MCF 10A (cell line): ENCODE results near the gene DSCAML1. TPM values are rescaled to one million over a fixed set of nuclear protein-coding genes. Genes with fewer than 3 reads are reported as not detected.

Experiments
- BruUV-seq: library from RNA; stranded (reverse); fragments of 400-500 nt; replicated peaks from 2 replicates; lab custom pipeline; 2021; lab: Mats Ljungman, UMichigan
- CTCF ChIA-PET: fragments of 300-600 bp; sonication (Branson Sonifier 250); formaldehyde crosslinking; extraction: SDS; loops from one replicate; lab custom pipeline; 2021; ENCODE audit warnings: antibody characterized with exemption, inconsistent platforms; lab: Yijun Ruan, JAX
- POLR2A ChIA-PET: fragments of 300-600, 350-650 bp; sonication (Branson Sonifier 250); formaldehyde crosslinking; extraction: SDS; loops from one replicate; lab custom pipeline; 2020; ENCODE audit warnings: antibody characterized with exemption, inconsistent platforms; lab: Yijun Ruan, JAX
- DNase-seq: peaks from one replicate; pipeline ENCODE4 v3.0.0-alpha.2; 2018; ENCODE audit not compliant: unreplicated experiment
- H3K27ac Mint-ChIP-seq: one replicate; pipeline ENCODE4 v1.8.0; 2022; ENCODE audit warnings: mild to moderate bottlenecking, low read depth, mixed read lengths; ENCODE audit not compliant: unreplicated experiment
- H3K27me3 Mint-ChIP-seq: one replicate; pipeline ENCODE4 v1.8.0; 2022; ENCODE audit warnings: mixed read lengths; ENCODE audit not compliant: insufficient read depth, unreplicated experiment
- H3K36me3 Mint-ChIP-seq: one replicate; pipeline ENCODE4 v1.8.0; 2022; ENCODE audit warnings: mild to moderate bottlenecking, moderate library complexity, mixed read lengths; ENCODE audit not compliant: insufficient read depth, unreplicated experiment
- H3K4me1 Mint-ChIP-seq: one replicate; pipeline ENCODE4 v1.8.0; 2022; ENCODE audit warnings: mixed read lengths; ENCODE audit not compliant: insufficient read depth, unreplicated experiment
- H3K4me3 Mint-ChIP-seq: one replicate; pipeline ENCODE4 v1.8.0; 2022; ENCODE audit warnings: mild to moderate bottlenecking, moderate library complexity, mixed read lengths; ENCODE audit not compliant: unreplicated experiment
- H3K9me3 Mint-ChIP-seq: one replicate; pipeline ENCODE4 v1.8.0; 2022; ENCODE audit warnings: mixed read lengths; ENCODE audit not compliant: unreplicated experiment
- CTCF ChIP-seq: fragments of 200-600 bp; IDR thresholded peaks from one replicate; pipeline ENCODE4 v1.8.0; 2022; ENCODE audit warnings: antibody characterized with exemption, mild to moderate bottlenecking; ENCODE audit not compliant: unreplicated experiment
- intact Hi-C: fragments of 100-400 bp; cut with micrococcal nuclease; formaldehyde crosslinking; loops from 2 replicates; pipeline ENCODE4 v1.14.1; 2022
- total RNA-seq: library from RNA; stranded (reverse); gene quantifications from 2 replicates; pipeline ENCODE4 v1.2.3, GENCODE V29; 2022

Gene DSCAML1
- total RNA-seq, 1 experiment from 2014 or later, result not detected

GRCh38 chr11:117715801-117716200 lies 81.2 kb downstream of the DSCAML1 start:
- Mint-ChIP-seq H3K27ac (no peak overlapping the region), H3K27me3 (peaks cover 74% of the 10 kb centered on the region), H3K4me1 (no peaks in the 10 kb centered on the region), H3K9me3 (no peaks in the 10 kb centered on the region), H3K36me3 (no peaks in the 10 kb centered on the region), H3K4me3 (no peak overlapping the region)
- POLR2A ChIA-PET, result no interaction called here
- BruUV-seq, result no TSS peak
- intact Hi-C loops, result no loop called here
- no peak for TF ChIP-seq CTCF
- DNase-seq, result no peak
- CTCF ChIA-PET, result interaction anchor here (0.6 kb wide), 1 partner anchor 93 kb away, joined by 3 read pairs; no protein-coding TSS in a partner anchor

DNA sequence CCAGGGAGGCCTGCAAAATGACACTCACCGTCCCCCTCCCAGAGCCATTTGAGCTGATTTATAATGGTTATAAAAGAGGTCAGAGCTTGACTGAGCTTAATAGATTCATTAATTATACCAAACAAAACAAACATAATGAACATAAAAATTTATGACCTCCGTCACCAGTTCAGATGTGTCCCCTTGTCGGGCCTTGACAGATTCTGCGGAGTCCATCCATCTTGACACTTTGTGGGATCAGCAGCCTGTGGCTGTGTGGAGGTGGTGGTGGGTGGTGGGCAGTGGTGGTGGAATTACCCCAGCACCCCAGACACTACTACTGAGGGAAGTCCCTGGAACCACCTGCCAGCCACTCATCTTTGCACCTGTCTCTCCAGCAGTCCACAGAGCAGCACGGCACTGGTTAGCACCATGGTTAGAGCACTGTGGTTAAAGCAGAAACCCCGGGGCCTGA lies 83.5 kb downstream of the DSCAML1 start:
- peaks cover 91% of the 10 kb centered on the region for H3K27me3 Mint-ChIP-seq
- no peak for TF ChIP-seq CTCF
- no peak for DNase-seq

DNA sequence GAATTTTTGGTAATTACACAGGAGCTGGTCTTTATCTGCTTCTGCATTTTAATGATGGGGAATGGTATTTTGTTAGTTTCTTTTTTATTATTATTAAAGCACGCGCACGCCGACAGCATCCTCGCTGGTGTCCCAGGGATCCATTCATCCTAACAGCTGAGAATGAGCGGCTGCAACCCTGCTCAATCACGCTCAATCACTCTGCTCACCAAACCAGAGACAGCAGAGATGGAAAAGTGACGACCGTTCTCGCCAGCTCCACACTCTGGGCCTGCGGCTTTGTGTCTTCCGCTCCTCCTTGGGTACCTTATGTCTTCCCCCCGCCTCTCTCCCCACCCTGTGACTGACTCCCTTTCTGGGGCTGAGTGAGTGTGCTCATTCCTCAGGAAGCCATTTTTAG lies 84.5 kb downstream of the DSCAML1 start:
- H3K36me3 Mint-ChIP-seq, result no peaks in the 10 kb centered on the region
- ChIA-PET CTCF (interaction anchor here (0.6 kb wide), 1 partner anchor 109 kb away, joined by 3 read pairs; no protein-coding TSS in a partner anchor), POLR2A (no interaction called here)
- DNase-seq, result no peak
- H3K27me3 Mint-ChIP-seq, result peaks cover 98% of the 10 kb centered on the region
- intact Hi-C loops, result no loop called here
- TF ChIP-seq CTCF, result no peak
- no peak overlapping the region for H3K4me3 Mint-ChIP-seq
- H3K9me3 Mint-ChIP-seq, result no peaks in the 10 kb centered on the region
- no TSS peak for BruUV-seq
- H3K27ac Mint-ChIP-seq, result no peak overlapping the region
- no peaks in the 10 kb centered on the region for H3K4me1 Mint-ChIP-seq

More for the DNA sequence above, 83.5 kb downstream of the DSCAML1 start:
- intact Hi-C loops, result no loop called here
- Mint-ChIP-seq H3K36me3 (no peaks in the 10 kb centered on the region), H3K9me3 (no peaks in the 10 kb centered on the region), H3K27ac (no peak overlapping the region), H3K4me3 (no peak overlapping the region), H3K4me1 (no peaks in the 10 kb centered on the region)
- POLR2A ChIA-PET, result no interaction called here
- BruUV-seq, result no TSS peak
- CTCF ChIA-PET, result no interaction called here

DNA sequence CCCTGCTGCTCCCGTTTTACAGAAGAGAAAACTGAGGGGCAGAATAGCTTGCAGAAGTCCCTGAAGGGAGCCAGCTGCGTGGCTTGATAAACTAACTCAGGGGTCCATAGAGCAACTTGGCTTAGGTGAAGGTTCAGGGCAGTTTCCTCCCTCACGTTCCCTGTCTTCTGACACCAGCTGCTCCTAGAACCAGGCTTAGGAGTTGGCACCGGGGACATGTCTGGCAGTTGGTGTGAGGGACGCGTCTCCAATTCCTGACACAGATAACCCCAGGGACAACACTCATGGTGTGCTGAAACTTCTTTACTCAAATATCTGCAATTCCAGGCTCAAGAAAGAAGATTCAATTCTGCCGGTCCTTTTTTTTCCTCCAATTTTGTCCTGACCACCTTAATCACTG lies 85.7 kb downstream of the DSCAML1 start:
- Mint-ChIP-seq H3K27me3 (peaks cover 91% of the 10 kb centered on the region), H3K4me1 (no peaks in the 10 kb centered on the region), H3K36me3 (no peaks in the 10 kb centered on the region), H3K27ac (no peak overlapping the region), H3K4me3 (no peak overlapping the region), H3K9me3 (no peaks in the 10 kb centered on the region)
- no peak for TF ChIP-seq CTCF
- no peak for DNase-seq
- intact Hi-C loops, result no loop called here
- BruUV-seq, result no TSS peak
- ChIA-PET POLR2A (no interaction called here), CTCF (interaction anchor here (0.5 kb wide), 1 partner anchor 1115 kb away, joined by 5 read pairs; no protein-coding TSS in a partner anchor)
